GM21515 (cell line): Measurements from ENCODE around the gene ZNF628.

ENCODE experiments used
- ATAC-seq: cut with Tn5 transposase; IDR thresholded peaks from one replicate; pipeline ENCODE4 v1.9.1; 2021; ENCODE audit not compliant: unreplicated experiment

The ZNF628 gene

DNA sequence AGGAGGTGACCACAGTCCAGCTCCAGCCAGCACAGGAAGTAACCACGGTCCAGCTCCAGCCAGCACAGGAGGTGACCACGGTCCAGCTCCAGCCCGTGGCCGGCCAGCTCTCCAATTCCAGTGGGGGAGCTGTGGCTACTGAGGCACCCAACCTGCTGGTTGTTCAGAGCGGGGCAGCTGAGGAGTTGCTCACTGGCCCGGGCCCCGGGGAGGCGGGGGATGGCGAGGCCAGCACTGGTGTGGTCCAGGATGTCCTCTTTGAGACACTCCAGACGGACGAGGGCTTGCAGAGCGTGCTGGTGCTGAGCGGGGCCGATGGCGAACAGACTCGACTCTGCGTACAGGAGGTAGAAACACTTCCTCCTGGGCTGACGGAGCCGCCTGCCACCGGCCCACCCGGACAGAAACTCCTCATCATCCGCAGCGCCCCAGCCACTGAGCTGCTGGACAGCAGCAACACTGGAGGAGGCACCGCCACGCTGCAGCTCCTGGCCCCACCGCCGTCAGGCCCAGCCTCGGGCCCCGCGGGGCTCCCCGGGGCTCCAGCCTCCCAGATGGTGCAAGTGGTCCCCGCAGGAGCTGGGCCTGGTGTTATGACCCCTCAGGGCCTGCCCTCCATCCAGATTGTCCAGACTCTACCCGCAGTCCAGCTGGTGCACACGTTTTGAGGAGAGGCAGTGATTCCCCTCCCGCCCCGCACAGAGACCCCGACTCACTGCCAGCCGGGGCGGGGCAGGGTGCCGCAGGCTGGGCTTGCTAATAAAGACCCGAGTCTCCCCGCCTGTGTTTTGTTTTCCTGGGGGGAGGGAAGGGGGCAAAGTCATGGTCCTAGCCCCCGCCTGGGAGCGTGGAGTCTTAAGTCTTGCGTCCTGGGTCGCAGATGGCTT, 7.5 kb downstream of the ZNF628 start:
- ATAC-seq: no peak

DNA sequence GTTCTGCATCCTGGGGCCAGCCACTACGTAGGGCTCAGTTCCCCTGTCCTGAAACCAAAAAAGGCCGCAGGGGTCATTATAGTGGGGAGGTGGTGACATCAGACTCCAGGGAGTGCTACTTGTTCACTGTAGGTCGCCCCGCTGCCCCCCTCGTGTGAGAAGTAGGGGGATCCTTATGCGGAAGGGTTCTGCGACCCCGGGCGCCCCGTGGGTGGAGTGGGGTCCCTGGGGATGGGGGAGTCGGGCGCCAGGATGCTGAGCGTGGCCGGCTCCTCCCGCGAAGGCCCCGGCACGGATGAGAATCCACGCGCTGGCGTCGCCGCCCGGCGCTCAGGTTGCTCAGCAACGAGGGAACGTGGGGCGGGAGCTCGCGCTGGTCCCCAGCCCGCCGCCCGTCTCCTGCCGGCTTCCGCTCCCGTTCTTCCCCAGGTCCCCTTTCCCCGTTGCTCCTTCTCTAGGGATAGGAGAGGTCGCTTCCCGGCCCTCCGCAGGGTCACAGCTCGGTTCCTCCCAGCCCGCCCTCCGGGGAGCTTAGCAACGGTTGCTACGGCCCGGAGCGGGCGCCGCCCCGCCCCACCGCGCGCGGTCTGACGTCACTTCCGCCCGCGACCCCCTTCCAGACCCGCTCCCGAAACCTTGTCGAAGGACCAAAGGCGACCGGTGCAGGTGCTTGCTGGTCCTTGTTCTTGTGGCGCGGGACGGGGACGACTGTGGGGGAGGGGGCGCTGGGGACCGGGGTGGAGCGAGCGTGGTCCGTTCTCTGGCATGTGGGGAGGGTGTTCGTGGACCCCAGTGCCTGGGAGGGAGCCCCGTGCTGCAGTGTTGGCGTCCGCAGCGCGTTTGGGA, 8.4 kb downstream of the ZNF628 start, which contains the start of gene NAT14:
NAT14 (plus strand) TSS at position 596 of the 846 bp plus-strand sequence. CDS start 521 bp downstream, outside the sequence.
- no peak for ATAC-seq

DNA sequence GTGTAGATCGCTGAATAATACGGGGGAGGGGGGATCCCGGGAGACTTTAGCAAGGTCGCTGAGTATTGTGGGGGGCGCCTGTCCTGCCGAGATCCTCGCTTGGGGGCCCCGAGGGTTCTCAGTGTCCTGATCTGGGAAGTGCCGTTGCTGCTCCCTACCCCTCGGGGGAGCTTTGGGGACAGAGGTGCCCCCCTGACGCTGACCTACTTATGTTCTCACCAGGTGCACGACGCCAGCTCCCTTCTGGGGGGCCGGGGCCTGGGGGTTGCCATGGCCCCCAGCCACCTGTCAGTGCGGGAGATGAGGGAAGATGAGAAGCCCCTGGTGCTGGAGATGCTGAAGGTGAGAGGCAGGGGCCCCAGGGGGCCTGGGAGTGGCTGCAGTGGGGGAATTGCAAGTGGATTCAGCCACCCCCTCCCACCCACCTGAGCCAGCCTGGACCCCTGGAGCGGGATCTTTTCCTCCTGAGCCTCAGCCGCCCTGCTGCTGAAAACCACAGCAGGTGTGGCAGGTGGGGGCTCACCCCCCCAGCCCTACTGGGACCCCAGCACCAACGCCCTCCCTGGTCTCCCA, 9.1 kb downstream of the ZNF628 start:
- ATAC-seq: no peak

DNA sequence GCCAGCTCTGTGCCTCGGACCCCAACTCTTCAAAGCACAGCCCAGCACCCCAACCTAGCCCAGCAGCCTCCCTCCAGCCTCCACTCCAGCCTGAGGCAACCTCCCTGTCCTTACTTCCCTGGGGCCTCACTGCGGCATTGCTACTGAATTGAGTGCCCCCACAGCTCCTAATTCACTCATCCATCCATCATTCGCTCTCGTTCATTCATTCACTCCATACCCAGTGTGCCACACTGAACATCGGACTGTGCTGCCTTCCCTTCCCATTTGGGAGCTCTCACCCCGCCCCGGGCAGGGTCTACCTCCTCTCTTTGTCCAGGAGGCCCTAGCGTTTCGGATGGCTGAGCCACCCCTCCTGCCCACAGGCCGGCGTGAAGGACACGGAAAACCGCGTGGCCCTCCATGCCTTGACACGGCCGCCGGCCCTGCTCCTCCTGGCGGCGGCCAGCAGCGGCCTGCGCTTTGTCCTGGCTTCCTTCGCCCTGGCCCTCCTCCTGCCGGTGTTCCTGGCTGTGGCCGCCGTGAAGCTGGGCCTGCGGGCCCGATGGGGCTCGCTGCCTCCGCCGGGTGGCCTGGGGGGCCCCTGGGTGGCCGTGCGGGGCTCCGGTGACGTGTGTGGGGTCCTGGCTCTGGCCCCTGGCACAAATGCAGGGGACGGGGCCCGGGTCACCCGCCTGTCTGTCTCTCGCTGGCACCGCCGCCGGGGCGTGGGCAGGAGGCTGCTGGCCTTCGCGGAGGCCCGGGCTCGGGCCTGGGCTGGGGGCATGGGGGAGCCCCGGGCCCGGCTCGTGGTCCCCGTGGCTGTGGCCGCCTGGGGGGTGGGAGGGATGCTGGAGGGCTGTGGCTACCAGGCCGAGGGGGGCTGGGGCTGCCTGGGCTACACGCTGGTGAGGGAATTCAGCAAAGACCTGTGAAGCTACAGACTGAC, 9.9 kb downstream of the ZNF628 start:
- ATAC-seq: no peak

DNA sequence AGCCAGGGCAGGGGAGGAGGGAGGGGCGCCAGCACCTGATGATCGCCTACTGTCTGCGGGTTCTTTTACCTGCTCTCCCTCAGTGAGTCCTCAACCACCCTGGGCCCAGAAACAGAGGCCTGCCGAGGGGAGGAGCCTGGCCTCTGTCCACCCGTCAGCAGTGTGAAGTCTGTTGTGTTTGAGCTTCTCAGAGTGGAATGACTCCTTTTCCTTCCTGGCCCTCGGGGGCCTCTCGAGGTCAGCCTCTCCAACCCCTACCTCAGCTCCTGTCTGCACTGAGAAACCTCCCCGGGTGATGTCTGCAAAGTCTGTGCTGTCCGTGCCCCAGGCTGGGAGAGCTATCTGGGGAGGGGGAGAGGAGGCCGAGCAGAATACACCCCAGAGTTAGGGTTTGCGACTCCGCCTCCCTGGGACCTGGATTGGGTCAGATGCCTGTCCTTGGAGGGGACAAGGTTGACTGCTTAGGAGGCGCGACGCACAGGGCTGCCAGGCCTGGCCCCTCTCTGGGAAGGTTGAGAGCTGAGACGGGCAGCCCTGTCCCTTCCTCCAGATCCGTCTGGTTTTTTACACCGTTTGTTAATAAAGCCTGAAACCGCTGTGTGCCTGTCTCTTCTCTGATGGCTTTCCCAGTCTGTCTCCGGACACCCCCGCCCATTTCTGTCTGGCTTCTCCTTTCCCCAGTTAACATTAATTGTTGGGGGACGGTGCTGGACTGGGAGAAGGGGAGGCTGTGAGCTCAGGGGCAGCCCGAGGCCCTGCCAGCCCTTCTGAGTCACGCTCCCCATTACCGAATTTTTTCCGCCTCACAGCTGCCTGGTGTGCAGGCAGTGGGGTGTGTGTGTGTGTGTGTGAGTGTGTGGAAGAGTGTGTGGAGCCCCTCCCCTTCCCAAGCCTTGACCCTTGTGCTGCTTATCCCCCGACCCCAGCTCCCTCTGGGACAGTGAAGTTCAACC, 10.8 kb downstream of the ZNF628 start:
- no peak for ATAC-seq

DNA sequence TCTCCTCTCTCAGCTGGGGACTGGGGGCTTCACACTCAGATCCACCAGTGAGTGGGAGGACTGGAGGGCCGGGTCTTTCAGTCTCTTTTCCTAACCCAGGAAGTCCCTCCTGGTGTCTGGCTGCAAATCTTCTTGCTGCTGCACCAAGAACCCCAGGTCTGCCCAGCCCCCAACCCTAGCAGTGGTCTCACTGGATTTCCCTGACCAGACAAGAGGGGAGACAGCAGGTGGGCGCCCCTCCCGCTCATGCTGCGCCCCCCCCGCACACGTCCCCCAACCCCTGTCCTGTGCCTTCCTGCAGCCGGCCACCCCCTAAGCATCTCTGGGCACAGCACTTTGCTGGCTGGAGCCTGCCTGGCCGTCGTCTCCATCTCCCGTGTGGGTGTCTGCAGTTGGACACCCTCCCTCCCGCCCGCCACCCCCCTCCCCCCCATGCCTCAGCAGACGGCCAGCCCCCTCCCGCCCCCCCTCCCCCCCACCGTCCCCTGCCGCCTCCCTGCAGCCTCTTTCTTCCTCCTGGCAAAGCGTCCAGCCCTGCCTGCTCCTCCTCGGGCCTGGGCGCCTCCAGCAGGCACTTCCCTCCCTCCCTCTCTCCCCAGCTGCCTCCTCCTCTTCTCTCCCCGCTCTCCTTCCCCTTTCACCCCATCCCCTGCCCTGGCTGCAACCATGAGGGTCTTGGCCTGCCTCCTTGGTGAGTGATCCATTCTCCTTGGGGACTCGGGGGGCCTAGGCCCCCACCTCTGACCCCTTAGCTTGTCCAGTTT, 11.7 kb downstream of the ZNF628 start, which contains the start of gene SSC5D:
SSC5D (plus strand) TSS at position 513 of the 764 bp plus-strand sequence; CDS start at position 667, 154 bp downstream.
- ATAC-seq: no peak

DNA sequence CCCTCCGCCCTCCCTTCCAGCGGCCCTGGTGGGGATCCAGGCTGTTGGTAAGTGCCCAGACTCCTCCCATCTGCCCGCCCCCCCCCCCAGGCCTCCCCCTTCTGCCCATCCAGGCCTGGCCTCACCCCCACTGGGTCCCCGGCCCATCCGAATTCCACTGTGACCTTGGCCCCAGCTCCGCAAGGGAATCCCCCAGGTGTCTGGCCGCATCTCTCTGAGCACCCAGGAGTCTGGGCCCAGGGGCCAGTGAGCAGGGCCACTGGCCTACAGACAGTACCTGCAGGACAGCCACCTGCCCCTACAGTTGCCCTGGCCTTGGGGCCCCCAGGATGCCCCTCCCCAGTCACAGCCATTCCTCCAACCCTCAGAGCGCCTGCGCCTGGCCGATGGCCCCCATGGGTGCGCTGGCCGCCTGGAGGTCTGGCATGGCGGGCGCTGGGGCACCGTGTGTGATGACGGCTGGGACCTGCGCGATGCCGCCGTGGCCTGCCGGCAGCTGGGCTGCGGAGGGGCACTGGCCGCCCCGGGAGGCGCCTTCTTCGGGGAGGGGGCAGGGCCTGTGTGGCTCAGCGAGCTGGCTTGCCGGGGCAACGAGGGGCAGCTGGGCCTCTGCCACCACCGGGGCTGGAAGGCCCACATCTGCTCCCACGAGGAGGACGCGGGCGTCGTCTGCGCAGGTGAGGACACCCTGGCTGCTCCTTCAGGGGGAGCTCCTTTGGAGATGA, 12.7 kb downstream of the ZNF628 start:
- ATAC-seq: no peak

DNA sequence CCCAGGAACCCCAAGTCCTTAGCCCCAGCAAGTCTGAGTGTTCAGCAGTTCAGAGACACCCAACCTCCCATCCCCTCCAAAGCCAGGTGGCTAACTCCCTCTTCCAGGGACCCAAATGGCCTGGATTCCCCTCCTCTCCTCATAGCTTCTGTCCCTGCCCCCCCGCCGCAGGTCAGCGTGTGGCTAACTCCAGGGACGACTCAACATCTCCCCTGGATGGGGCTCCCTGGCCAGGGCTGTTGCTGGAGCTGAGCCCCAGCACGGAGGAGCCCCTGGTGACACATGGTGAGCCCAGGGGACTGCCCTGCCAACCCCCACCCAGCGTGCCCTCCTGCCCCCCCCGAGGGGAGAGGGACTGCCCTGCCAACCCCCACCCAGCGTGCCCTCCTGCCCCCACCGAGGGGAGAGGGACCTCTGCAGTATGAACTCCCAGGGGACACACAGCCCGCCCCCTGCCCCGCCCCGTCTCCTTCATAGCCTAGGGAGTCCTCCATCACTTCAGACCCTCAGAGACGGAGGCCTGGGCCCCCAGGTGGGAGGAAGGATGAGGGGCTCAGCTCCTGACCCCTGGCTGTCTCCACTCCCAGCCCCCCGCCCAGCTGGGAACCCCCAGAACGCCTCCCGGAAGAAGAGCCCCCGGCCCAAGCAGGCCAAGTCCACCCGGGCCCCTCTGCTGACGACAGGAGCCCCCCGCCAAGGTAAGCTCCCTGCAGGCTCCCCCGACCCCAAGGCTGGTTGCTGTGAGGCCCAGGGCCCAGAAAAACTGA, 13.5 kb downstream of the ZNF628 start:
- ATAC-seq: no peak

DNA sequence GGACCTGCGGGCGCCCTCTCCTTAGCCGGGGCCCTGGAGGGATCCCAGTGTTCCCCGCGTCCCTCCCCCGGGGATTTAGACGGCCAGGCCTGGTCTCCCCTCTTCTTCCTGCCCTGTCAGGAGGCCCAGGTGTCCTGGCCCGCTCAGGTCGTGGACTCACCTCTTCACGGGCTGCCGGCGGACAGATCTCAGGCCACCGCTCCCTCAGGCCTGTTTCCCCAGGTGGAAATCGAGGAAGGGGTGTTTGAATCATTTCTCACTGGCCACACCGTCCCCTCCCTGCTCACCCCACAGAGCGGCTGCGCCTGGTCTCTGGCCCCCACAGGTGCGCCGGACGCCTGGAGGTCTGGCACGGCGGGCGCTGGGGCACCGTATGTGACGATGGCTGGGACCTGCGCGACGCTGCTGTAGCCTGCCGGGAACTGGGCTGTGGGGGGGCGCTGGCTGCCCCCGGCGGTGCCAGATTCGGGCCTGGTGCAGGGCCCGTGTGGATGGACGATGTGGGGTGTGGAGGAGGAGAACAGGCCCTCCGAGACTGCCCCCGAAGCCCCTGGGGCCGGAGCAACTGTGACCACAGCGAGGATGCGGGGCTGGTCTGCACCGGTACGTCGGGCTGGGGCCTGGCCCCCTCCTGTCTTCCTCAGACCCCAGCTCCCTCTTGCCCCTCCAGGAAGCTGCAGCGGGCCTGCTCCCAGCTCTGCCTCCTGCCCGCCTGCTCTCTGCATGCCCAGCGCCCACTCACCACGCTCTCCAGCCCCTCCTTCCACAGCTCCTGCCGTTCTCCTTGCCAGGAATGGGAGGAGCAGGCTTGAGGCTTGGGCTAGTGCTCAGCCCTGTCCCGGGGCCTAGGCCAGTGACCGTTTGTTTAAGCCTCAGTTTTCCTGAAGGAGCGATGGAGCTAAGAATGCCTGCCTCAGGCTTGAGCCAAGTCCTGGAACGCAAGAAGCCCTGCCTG, 14.3 kb downstream of the ZNF628 start:
- ATAC-seq: no peak

DNA sequence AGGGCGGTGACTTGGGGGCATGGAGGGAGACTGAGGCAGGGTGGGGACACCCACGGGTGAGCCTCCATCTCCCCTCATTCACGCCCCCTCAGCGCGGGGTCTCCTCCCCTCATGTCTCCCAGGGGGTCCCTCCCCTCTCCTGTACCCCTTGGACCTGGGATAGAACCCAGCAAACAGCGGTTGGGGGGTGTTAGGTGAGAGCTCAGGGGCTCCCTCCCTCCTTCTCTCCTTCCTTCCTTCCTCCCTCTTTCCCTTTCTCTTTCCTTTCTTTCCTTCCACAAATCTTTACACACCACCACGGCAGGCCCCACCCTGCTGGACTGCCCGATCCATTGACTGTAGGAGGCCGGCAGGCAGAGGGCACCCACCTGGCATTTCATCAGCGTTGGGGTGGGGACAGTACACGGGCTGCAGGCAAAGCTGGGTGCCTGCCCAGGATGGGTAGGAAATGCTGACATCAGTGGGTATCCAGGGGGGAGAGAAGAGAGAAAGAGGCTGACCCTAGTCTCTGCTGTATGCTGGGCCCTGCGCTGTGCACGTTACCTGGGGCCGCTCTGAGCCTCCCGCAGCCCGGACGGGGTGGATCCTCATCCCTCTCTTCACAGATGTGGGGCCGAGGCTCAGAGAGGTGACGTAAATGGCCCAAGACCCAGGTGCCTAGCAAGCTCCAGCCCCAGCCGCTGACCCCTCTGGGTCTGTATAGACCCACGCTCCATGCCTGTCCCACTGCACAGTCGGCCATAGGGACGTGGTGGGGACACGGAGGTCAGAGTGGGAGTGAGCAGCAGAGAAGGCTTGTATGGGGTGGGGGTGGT, 15.3 kb downstream of the ZNF628 start:
- no peak for ATAC-seq

DNA sequence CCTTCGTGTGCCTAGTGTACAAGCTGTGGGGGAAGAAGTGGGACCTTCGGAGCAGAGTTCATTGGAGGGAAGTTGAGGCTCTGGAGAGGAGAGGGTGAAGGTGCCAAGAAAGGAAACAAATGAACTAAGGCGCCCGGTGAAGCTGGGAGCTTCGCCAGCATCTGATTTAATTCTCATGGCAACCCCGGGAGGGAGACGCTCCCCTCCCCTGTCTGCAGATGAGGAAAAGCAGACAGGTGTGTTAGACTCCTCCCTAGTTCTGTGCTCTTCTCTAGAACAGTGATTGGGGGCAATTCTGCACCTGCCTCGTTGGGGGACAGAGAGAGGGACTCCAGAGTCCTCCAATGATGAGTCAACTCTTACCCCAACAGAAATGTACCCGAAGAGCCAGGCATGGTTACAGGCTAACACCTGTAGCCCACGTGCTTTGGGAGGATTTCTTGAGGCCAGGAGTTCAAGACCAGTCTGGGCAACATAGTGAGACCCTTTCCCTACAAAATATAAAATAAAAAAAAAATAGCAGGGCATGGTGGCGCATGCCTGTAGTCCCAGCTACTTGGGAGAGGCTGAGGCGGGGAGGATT, 16.0 kb downstream of the ZNF628 start:
- ATAC-seq: no peak

DNA sequence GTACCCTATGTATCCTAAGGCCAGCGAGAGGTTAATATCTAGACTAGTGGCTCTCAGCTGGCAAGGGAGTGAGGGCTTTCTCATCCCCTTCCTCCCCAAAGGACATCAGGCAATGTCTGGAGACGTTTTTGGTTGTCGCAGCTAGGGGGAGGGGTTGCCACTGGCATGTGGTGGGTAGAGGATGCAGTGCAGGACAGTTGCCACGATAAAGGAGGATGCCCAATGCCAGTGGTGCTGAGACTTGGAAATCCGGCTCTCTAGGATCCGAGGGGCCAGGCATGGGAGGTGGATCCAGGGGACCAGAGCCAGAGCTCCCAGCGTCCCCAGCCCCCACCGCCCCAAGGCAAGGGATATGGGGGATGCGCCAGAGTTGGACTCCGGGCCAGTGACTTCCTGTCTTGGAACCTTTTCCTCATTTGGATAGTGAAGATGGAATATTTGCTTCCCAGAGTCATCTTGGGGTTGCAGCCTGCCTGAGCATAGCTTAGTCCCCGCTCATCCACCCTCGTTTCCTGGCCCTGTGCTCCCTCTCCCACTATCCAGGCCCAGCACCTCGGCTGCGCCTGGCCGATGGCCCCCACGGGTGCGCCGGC, 16.7 kb downstream of the ZNF628 start:
- no peak for ATAC-seq

DNA sequence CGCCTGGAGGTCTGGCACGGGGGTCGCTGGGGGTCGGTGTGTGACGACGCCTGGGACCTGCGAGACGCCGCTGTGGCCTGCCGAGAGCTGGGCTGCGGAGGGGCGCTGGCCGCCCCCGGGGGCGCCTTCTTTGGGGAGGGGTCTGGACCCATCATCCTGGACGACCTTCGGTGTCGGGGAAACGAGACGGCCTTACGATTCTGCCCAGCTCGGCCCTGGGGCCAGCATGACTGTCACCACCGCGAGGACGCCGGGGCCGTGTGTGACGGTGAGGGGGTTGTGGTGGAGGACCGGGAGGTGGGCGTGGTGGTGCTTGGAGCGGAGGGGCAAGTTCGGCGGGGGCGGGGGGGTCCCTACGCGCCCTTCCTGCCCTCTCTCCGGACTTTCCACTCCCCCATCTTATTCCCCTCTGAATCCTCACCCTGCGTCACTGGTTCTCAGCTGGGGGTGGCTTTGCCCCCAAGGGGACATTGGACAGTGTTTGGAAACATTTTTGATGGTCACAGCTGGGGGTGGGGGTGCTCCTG, 17.3 kb downstream of the ZNF628 start:
- no peak for ATAC-seq

DNA sequence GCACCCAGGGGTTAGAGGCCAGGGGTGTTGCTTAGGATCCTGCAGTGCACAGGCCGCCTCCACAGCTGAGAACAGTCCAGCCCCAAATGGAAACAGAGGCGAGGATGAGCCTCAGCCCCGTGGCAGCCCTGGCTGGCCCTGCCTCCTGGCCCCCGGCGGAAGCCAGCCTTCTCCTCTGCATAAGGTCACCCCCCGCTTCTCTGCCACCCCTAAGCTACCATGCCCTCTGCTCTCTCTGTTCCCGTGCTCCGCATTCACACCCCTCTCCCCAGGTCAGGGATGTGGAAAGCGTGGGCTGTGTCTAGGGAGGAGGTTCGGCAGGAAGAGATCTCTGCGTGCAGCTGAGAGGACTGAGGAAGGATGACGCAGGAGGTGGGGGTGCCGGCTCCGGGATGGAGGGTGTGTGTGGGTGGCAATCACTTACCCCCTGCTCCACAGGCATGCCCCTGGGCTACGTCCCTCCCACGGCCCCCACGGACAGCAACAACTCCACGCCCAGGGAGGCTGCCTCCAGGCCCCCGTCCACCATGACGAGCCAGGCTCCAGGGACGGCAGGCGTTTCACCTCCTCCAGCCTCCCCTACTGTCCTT, 17.9 kb downstream of the ZNF628 start:
- ATAC-seq: no peak
